KMS-11 (cell line): Measurements from ENCODE around the gene SEMA5A.

Source experiments
- H2AFZ ChIP-seq: fragments of 200-600 bp; sonication (generic); 2 replicates; pipeline ENCODE4 v1.6.1; 2016; ENCODE audit warnings: antibody characterized with exemption, mixed run types, low read depth
- H3K27ac ChIP-seq: fragments of 200-600 bp; sonication (generic); 2 replicates; pipeline ENCODE4 v1.6.1; 2016; ENCODE audit warnings: mild to moderate bottlenecking, mixed run types
- H3K27me3 ChIP-seq: fragments of 200-600 bp; sonication (generic); 2 replicates; pipeline ENCODE4 v1.6.1; 2017; ENCODE audit warnings: mild to moderate bottlenecking, low read depth, mixed run types, moderate library complexity; ENCODE audit not compliant: insufficient read depth
- H3K36me3 ChIP-seq: fragments of 200-600 bp; sonication (generic); 2 replicates; pipeline ENCODE4 v1.6.1; 2017; ENCODE audit warnings: mild to moderate bottlenecking, mixed run types; ENCODE audit not compliant: insufficient read depth
- H3K4me1 ChIP-seq: fragments of 200-600 bp; sonication (generic); 2 replicates; pipeline ENCODE4 v1.6.1; 2016; ENCODE audit warnings: mild to moderate bottlenecking, low read depth, mixed run types; ENCODE audit not compliant: poor library complexity, severe bottlenecking
- H3K4me2 ChIP-seq: fragments of 200-600 bp; sonication (generic); 2 replicates; pipeline ENCODE4 v1.7.0; 2016; ENCODE audit warnings: mild to moderate bottlenecking, mixed run types
- H3K4me3 ChIP-seq: fragments of 200-600 bp; sonication (generic); IDR thresholded peaks from 2 replicates; pipeline ENCODE4 v1.6.1; 2017; ENCODE audit warnings: low read depth, low read length, mixed read lengths; ENCODE audit not compliant: insufficient read depth
- H3K79me2 ChIP-seq: fragments of 200-600 bp; sonication (generic); 2 replicates; pipeline ENCODE4 v1.6.1; 2016; ENCODE audit warnings: low read depth, mixed run types; ENCODE audit not compliant: insufficient read depth
- H3K9ac ChIP-seq: fragments of 200-600 bp; sonication (generic); 2 replicates; pipeline ENCODE4 v1.6.1; 2016; ENCODE audit warnings: mild to moderate bottlenecking, mixed run types
- H4K20me1 ChIP-seq: fragments of 200-600 bp; sonication (generic); 2 replicates; pipeline ENCODE4 v1.6.1; 2016; ENCODE audit warnings: mild to moderate bottlenecking, mixed run types; ENCODE audit not compliant: insufficient read depth
- TF ChIP-seq, protein P1 (sequence below): fragments of 200-600 bp; sonication (generic); conservative IDR thresholded peaks from 2 replicates; pipeline ENCODE4 v1.6.1; 2017; ENCODE audit warnings: low read depth, mild to moderate bottlenecking, antibody characterized with exemption, low read length, moderate library complexity, mixed read lengths

The SEMA5A gene

GRCh38 chr5:9263656-9264055 is 282.2 kb downstream of the SEMA5A start:
- TF ChIP-seq, protein P1, sequence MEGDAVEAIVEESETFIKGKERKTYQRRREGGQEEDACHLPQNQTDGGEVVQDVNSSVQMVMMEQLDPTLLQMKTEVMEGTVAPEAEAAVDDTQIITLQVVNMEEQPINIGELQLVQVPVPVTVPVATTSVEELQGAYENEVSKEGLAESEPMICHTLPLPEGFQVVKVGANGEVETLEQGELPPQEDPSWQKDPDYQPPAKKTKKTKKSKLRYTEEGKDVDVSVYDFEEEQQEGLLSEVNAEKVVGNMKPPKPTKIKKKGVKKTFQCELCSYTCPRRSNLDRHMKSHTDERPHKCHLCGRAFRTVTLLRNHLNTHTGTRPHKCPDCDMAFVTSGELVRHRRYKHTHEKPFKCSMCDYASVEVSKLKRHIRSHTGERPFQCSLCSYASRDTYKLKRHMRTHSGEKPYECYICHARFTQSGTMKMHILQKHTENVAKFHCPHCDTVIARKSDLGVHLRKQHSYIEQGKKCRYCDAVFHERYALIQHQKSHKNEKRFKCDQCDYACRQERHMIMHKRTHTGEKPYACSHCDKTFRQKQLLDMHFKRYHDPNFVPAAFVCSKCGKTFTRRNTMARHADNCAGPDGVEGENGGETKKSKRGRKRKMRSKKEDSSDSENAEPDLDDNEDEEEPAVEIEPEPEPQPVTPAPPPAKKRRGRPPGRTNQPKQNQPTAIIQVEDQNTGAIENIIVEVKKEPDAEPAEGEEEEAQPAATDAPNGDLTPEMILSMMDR, result no peak
- no peaks in the 10 kb centered on the region for H3K4me1 ChIP-seq
- no peaks in the 10 kb centered on the region for H3K27me3 ChIP-seq
- H2AFZ ChIP-seq, result no peak overlapping the region
- no peak overlapping the region for H3K27ac ChIP-seq
- no peak overlapping the region for H3K9ac ChIP-seq
- H3K79me2 ChIP-seq, result no peaks in the 10 kb centered on the region
- H4K20me1 ChIP-seq, result no peaks in the 10 kb centered on the region
- no peaks in the 10 kb centered on the region for H3K36me3 ChIP-seq
- H3K4me3 ChIP-seq, result no peak overlapping the region
- H3K4me2 ChIP-seq, result no peak overlapping the region

GRCh38 chr5:9251379-9251980 is 294.4 kb downstream of the SEMA5A start:
- Histone ChIP-seq H3K4me3 (no peak overlapping the region), H3K79me2 (no peaks in the 10 kb centered on the region), H3K36me3 (no peaks in the 10 kb centered on the region), H3K4me2 (no peak overlapping the region), H4K20me1 (no peaks in the 10 kb centered on the region), H3K27me3 (no peaks in the 10 kb centered on the region), H3K27ac (no peak overlapping the region), H3K9ac (no peak overlapping the region), H2AFZ (no peak overlapping the region), H3K4me1 (no peaks in the 10 kb centered on the region)
- TF ChIP-seq, protein P1, result no peak

DNA sequence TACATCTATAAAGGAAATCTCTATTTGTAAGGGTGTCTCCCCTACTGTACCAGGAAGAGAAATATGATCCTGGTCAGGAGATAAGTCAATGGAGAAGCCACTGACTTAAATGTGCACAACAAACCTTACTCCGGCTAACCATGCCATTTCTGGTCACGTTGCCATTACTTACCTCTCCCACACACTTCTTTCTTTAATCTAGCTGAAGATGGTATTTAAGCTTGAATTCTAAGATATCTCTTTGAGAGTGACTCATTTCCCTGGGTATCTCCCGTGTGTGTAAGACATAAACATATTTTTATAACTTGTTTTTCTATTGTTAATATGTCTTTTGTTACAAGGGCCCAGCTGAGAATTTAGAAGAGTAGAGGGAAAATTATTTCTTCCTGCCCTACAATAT is 296.6 kb downstream of the SEMA5A start:
- Histone ChIP-seq H3K36me3 (no peaks in the 10 kb centered on the region), H3K27ac (no peak overlapping the region), H3K27me3 (no peaks in the 10 kb centered on the region), H2AFZ (no peak overlapping the region), H3K4me1 (no peaks in the 10 kb centered on the region), H3K4me3 (no peak overlapping the region), H3K4me2 (no peak overlapping the region), H3K79me2 (no peaks in the 10 kb centered on the region), H4K20me1 (no peaks in the 10 kb centered on the region), H3K9ac (no peak overlapping the region)
- TF ChIP-seq, protein P1, result no peak

DNA sequence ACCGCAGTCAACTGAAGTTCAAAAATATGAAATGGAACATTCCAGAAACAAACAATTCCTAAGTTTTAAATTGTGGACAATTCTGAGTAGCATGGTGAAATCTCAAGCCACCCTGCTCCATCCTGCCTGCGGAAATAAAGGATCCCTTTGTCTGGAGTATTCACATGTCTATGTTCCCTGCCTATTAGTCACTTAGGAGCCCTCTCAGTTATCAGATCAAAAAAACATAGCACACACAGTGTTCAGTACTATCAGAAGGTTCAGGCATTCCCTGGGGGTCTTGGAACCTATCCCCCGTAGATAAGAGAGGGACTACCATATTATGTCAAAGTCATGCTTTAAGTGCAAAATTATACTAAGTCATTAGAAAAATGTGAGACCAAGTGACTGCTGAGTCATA is 300.8 kb downstream of the SEMA5A start:
- Histone ChIP-seq H4K20me1 (no peaks in the 10 kb centered on the region), H3K79me2 (no peaks in the 10 kb centered on the region), H3K27me3 (no peaks in the 10 kb centered on the region), H3K36me3 (no peaks in the 10 kb centered on the region), H3K27ac (no peak overlapping the region), H3K4me3 (no peak overlapping the region), H3K4me1 (no peaks in the 10 kb centered on the region), H3K4me2 (no peak overlapping the region), H2AFZ (no peak overlapping the region), H3K9ac (no peak overlapping the region)
- TF ChIP-seq, protein P1, result no peak
